HG03439 (cell line): ENCODE results near the gene TANGO2.

Experiments
- ATAC-seq: cut with Tn5 transposase; IDR thresholded peaks from one replicate; pipeline ENCODE4 v1.9.1; 2021; ENCODE audit warnings: mild to moderate bottlenecking, moderate library complexity; ENCODE audit not compliant: unreplicated experiment

Gene TANGO2

DNA sequence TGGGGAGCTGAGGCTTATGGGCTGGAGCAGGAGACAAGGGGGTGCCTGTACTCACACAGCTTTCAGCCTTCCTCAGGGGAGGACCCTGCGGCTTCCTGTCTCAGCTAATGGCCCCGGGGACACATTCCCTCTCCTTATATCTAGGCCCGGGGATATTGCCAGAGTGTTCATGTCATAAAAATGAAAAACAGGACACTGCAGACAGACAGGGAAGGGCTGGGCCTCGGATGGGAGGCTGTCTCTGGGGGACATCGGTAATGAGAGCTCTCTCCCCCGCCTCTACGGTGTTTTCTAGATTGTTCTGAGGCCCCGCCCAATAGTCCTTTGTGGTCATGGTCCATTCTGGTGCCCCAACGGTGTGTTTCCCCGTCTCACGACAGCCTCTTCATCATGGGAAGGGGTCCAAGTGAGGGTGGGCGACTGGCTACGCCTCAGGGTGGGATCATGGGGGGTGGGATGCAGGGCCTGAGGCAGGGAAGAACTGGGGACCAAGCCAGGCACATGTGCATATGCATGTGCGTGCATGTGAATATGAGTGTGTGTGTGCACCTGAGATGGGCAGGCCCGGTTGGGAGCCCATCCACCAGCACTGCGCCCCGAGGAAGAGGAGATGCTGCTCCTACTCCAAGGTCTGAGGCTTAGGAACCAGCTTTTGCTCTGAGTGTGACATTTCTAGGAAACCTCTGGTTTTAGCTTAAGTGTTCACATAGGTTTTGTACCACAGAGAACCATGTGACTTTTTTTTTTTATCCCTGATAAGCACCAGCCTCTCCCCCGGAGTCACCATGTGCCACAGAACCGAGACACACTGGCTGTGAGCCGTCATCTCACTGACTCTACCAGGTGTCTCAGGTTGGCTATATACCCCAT is 9.6 kb upstream of the TANGO2 start:
- ATAC-seq, result no peak

DNA sequence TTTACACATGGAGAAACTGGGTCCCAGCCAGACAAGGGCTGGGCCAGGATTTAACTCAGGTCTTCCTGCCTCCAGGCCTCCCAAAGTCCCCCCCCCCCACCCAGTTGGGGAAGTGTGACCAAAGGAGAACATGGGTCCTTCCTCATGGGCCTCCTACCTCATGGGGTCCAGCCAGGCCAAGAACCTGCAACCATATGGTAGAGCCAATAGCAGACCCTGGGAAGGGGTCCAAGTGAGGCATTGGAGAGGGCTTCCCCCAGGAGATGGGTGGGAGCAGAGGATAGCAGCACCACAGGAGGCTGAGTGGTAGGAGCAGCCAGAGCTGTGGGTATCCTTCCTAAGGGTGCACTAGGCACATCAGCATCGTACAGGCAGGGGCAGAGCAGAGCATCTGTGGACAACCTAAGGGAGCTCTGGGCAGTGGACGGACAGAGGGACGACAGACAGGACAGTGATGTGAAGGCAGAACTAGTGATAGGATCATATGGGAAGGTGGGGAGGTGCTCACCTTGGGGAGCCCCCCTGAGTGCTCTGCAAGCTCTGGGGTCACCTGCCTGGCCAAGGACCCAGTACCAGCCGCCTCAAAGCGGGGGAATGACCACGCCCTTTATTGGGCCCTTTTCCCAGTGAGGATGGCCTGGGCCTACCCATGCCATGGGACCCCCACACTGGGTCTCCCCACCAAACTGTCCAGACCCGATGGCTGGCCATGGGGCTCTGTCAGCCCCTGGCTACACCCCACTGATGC is 8.7 kb upstream of the TANGO2 start:
- no peak for ATAC-seq

DNA sequence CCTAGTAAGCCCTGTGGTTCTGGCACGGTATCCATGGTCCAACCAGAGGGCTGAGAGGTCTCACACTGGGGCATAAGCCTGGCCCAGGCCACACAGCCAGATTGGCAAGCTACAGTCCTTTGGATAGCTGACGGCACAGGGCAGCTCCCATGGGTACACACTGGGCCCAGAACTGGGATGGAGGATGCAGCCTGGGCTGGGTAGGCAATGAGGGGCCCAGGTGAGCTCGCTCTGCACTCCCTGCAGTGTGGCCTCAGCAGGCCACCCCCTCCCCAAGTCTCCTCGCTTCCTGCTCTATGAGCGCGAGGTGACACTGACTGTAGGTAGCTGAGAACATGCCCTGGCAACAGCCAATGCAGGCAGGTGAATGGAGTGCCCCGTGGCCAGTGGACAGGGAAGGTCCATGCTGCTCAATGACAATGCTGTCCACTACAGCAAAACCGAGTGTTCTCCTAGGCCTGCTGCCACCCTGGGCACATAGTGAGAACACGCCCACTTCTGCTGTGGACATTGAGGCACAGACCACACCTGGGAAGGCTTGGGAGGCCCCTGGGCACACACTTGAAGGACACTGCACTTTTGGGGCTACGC is 8.1 kb upstream of the TANGO2 start:
- ATAC-seq, result no peak

GRCh38 chr22:20013382-20013871 is 7.5 kb upstream of the TANGO2 start:
- no peak for ATAC-seq

- ATAC-seq, result no peak
Observed at GRCh38 chr22:20014526-20015186, 6.3 kb upstream of the TANGO2 start.

DNA sequence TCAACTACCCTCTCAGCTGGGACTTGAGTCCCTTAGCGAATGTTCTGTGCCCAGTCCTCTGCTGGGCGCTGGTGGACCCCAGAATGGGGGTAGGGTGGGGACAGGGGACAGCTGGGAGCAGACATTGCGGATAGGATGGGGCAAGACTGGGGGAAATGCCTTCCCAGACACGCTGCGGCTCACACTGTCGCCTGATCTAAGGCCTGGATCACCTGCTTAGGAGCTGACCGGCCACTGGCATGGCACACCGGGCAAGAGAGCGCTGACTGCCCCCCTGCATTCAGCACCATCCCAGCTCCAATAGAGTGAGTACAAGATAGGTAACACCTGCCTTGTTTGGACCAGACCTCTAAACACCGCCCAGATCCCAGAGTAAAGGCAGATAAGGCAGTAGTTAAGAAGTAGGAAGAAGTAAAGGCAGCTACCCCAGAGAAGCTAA is 5.7 kb upstream of the TANGO2 start:
- no peak for ATAC-seq

DNA sequence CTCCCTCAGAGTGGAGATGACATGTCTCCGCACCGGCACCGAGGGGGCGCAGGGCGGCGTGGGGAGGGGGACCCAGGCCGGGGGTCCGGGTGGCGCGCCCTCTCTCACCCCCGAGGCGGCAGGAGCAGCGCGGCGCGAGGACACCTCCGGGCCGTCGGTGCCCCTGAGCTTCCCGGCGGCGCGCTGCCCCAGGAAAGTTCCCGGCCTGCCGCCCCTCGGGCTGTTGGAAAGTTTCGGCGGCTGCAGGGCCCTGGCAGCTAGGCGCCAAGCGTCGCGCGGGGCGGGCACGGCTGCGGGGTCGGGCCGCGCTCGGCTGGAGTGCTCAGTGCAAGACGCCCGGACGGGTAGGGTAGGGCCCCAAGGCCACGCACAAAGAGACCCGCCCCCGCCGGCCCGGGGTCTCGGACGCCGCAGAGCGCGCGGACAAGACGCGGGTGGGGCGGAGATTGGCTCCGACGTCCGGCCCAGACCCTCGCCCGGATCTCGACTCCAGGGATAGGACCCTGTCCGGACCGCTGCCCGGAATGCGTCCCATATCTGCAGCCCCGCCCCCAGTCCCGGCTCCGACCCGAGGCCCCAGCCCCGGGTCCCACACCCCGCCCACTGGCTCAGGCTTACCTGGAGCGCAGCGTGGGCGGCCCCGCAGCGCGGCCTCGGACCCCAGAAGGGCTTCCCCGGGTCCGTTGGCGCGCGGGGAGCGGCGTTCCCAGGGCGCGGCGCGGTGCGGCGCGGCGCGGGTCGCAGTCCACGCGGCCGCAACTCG is 4.8 kb upstream of the TANGO2 start:
- ATAC-seq, result no peak

DNA sequence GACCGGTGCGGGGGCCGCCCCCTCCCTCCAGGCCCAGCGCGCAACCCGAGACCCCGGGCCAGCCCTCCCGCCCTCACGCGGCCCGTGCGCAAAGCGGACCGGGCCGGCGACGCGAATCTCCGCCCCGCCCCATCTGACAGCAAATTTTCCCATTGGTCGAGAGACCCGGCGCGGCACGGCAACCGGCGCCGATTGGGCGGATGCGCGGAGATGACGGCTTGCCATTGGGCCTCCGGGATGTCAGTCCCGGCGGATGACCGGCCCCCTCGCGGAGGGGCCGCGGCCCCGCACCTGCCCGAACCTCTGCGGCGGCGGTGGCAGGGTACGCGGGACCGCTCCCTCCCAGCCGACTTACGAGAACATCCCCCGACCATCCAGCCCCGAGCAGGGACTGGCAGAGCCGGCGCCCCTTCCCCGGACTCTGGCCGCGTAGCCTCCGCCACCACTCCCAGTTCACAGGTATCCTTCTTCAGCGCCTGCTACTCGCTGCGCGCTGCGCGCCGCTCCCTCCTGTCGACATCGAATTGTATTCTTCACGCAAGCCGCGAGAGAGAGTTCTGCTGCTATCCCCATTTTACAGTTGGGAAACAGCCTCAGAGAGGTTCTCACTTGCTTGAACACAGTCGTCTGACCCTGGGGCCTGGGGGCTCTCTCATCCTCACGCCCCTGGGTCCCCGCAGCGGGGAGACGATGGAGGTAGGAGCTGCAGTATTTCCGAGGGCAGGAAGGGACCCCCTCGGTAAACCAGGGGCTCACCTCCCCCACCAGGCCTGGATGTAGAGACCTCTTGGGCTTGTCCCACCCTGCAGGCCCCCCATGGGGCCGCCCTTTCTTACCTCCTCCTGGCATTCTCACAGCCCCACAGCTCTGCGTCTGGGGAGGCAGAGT is 3.9 kb upstream of the TANGO2 start, which contains the start of gene ARVCF:
TSS of gene ARVCF (minus strand) at position 90 of the 888 bp plus-strand sequence. CDS start 26,029 bp downstream, outside the sequence.
- peak; percentile 59 for ATAC-seq

DNA sequence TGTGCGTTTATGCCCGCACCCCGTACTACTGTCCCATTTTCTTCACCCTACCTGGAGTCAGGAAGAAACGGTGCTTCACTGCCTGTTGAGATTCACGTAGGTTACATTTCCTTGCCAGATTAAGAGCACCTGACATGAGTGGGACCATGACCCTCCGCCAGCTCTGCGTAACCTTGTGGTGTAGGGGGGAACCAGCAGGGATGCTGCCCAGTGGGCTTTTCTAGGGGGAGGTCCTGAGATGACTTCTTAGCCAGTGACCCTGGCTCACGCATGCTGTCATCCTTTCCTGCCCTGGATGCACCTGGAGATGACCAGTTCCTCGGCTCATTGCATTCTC is 3.3 kb upstream of the TANGO2 start:
- ATAC-seq, result no peak

DNA sequence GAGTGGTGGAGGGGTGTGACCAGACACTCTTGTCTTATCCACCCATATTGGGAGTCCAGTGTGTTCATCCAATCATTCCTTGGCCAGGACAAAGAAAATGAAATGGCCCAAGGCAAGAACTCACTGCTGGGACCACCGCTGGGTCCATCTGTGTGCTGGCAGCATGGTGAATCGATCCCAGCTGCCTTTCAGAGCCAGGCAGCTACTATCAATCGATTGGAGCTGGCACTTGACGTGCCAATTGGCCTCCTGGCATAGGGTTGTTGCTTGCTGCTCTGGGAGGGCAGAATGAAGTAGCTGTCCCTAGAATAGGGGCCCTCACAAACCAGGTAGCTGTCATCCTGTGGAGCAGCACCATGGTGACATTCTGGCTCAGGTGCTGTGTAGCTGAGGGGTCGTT is 2.9 kb upstream of the TANGO2 start:
- no peak for ATAC-seq

GRCh38 chr22:20019661-20020532 is 1.0 kb upstream of the TANGO2 start:
- no peak for ATAC-seq

DNA sequence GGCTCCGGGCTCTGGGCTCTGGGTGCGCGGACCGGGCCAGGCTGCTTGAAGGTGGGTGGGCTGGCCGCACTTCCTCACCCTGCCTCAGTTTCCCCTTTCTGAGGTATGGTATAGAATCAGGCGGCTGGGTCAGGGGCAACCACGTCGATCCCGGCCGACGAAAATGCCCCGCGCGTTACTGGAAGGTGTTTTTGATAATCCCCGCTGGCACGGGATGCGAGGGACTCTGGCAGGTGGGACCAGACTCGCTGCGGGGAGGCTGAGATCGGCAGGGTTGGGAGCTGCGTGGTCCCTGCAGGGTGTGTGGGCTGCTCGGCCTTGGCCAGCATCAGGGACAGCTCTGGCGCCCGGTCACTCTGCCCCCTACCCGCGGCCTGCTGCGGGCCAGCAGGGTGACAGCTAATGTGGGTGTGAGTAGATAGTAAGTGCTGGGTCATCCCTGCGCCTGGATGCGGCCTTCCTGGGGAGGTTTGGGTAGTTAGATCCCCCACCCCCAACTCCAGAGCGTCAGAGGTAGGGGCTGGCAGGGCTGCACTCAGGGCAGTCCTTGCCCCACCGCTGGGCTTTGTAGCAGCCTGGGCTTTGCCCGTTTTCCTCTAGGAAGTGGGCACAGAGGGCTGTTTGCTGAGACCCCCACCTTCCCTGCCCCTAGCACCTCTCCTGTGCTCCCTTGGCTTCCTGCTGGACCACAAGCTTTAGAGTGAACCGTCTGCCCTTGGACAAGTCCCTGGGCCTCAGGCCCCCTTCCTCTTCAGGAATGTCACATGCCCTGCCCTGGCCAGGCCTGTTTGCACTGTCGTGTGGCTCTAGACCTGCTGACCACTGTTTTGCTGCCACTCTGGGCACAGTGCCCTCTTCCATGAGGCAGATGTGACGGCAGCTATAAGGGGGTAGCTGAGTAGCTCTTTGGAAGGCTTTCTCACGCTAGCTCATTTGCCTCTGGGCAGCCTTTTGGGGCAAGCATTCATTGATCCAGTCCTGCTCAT is 579 bp downstream of the TANGO2 start:
- ATAC-seq, result peak; percentile 15

DNA sequence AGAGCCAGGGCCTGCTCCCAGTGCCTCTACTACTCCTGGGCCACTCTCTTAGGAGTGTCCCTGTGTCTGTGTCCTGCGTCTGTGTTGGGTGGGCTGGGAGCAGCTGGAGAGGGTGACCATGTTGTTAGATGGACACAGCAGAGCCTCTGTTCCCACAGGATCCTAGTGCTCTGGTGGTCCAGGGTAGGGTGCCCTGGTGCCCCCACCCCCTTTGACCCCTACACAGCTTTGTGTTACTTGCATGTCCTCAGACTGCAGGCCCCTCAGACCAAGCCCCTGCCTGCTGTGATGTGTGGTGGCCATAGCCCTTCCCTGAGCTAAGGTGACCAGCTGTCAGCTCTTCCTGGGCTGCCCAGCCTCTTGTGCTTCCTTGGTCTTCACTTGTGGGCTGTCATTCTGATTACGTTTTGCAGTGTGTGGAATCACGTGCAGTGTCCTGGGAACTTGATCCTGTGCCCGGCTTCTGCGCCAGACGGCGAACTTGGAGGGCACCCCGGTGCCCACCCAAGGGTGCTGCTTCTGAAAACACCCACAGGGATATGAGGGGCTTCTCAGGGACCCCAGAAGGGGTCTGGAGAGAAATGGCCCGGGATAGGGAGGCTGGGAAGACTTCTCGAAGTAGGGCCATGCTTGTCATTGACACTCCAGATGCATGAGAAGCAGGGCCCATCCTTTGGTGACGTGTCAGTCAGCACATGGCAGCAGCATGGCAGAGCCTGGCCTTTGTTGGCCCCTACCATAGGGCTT is 1.5 kb downstream of the TANGO2 start:
- no peak for ATAC-seq

- no peak for ATAC-seq
Observed at GRCh38 chr22:20022978-20023613, 2.2 kb downstream of the TANGO2 start.

- no peak for ATAC-seq
Observed at GRCh38 chr22:20024225-20024624, 3.3 kb downstream of the TANGO2 start.
